Left lung (tissue), 10 donors: Measurements from ENCODE around the gene FOXD1. TPM values are rescaled to one million over a fixed set of nuclear protein-coding genes. Genes with fewer than 3 reads are reported as not detected.
"Not testable (repeated sequence)": the region's sequence is repeated elsewhere in the genome, so short reads cannot be mapped to it uniquely, and the experiment has no call there.

Experiments used
- ATAC-seq: fragments of 200-7000 bp; cut with Tn5 transposase; one replicate; pipeline ENCODE4 v1.9.1; 2020; ENCODE audit warnings: moderate library complexity
- DNase-seq, 4 donors: peaks; one replicate each; pipeline ENCODE4 v3.0.0-alpha.2; 2013 to 2020
- H3K27ac ChIP-seq, 2 donors: fragments of 200-600 bp; sonication (generic) in 1 of 2; one replicate each; pipeline versions ENCODE4 v1.5.0 to v1.8.0; 2020 to 2021
- H3K27me3 ChIP-seq, 2 donors: fragments of 200-600 bp; sonication (generic) in 1 of 2; one replicate each; pipeline versions ENCODE4 v1.5.0 to v1.8.0; 2020 to 2021
- H3K36me3 ChIP-seq, 2 donors: fragments of 200-600 bp; sonication (generic) in 1 of 2; one replicate each; pipeline versions ENCODE4 v1.5.0 to v1.8.0; 2020 to 2021
- H3K4me1 ChIP-seq, 2 donors: fragments of 200-600 bp; one replicate each; pipeline ENCODE4 v1.8.0; 2021
- H3K4me3 ChIP-seq, 2 donors: fragments of 200-600 bp; sonication (generic) in 1 of 2; one replicate each; pipeline versions ENCODE4 v1.5.0 to v1.8.0; 2020 to 2021; ENCODE audit warnings: mild to moderate bottlenecking in 1 of 2
- H3K9me3 ChIP-seq, 2 donors: fragments of 200-600 bp; sonication (generic) in 1 of 2; one replicate each; pipeline versions ENCODE4 v1.5.0 to v1.8.0; 2020 to 2021
- CTCF ChIP-seq, 2 donors: fragments of 200-600 bp; sonication (generic) in 1 of 2; IDR thresholded peaks; one replicate each; pipeline versions ENCODE4 v1.5.0 to v1.8.0; 2021; ENCODE audit warnings: antibody characterized with exemption in 2 of 2
- intact Hi-C, 2 donors: fragments of 100-400 bp; cut with DNase I; formaldehyde crosslinking; loops; one replicate each; pipeline versions ENCODE4 v1.11.2 to v1.14.2; 2022
- polyA plus RNA-seq, 6 donors: library from polyadenylated mRNA; unstranded; fragments of 120-200 nt; gene quantifications; one replicate each; pipeline ENCODE4 v1.2.1, GENCODE V29; 2013; ENCODE audit not compliant: insufficient read length in 6 of 6
- total RNA-seq, 2 donors: library from RNA; stranded (reverse); fragmentation: NEBNext Ultra II Directional; extraction: Animal tissue kit (Norgen Biotek cat#: 25700); gene quantifications; one replicate each; pipeline ENCODE4 v1.2.1, GENCODE V29; 2021
- donor health status: DM: no; HTN: yes; CAD: no.
- donor health status: DM: no; HTN: no; CAD: no.

The FOXD1 gene
- total and polyA plus RNA-seq, 8 donors, result 0.09 to 0.29 (median 0.10) TPM; not detected in 4

- ATAC-seq (peak; percentile 61), DNase-seq (peak in 2 of 4 donors; percentile 66 to 84)
- peaks cover 0 to 23% of the 10 kb centered on the region in 2 donors for H3K27me3 ChIP-seq
- no peak overlapping the region for H3K4me3 ChIP-seq
- H3K27ac ChIP-seq, result no peak overlapping the region
- no peaks in the 10 kb centered on the region for H3K36me3 ChIP-seq
- intact Hi-C loops, result no loop called here
- TF ChIP-seq CTCF (IDR thresholded peaks at IDR 0.05), result no peak
- H3K9me3 ChIP-seq, result no peaks in the 10 kb centered on the region
- no peaks in the 10 kb centered on the region for H3K4me1 ChIP-seq
Observed at GRCh38 chr5:73464016-73464745, 15.6 kb upstream of the FOXD1 start.

- H3K36me3 ChIP-seq, result no peaks in the 10 kb centered on the region
- H3K4me1 ChIP-seq, result no peaks in the 10 kb centered on the region
- H3K9me3 ChIP-seq, result no peaks in the 10 kb centered on the region
- no peak for TF ChIP-seq CTCF (IDR thresholded peaks at IDR 0.05)
- intact Hi-C loops, result no loop called here
- ATAC-seq (no peak), DNase-seq (no peak)
- H3K27ac ChIP-seq, result no peak overlapping the region
- no peak overlapping the region for H3K4me3 ChIP-seq
- H3K27me3 ChIP-seq, result peaks cover 16 to 59% of the 10 kb centered on the region in 2 donors
Observed at GRCh38 chr5:73460133-73460532, 11.6 kb upstream of the FOXD1 start.

DNA sequence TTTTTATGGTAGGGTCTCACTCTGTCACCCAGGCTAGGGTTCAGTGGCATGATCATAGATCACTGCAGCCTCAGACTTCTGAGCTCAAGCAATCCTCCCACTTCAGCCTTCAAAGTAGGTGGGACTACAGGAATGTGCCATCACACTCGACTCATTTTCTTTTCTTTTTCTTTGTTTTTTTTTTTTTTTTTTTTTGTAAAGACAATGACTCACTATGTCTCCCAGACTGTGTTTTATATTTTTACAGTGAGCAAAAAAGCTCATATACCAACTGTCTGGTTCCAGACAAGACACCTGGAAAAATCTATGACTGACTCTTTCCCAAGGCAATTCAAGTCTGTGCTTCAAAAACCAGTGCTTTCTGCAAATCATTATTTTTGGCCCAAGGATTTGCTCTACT, 10.8 kb upstream of the FOXD1 start:
- Histone ChIP-seq H3K36me3 (no peaks in the 10 kb centered on the region), H3K27ac (no peak overlapping the region), H3K4me3 (no peak overlapping the region), H3K9me3 (no peaks in the 10 kb centered on the region), H3K27me3 (peaks cover 22 to 67% of the 10 kb centered on the region in 2 donors), H3K4me1 (no peaks in the 10 kb centered on the region)
- TF ChIP-seq CTCF (IDR thresholded peaks at IDR 0.05), result no peak
- ATAC-seq (no peak), DNase-seq (no peak)
- intact Hi-C loops, result no loop called here

GRCh38 chr5:73456462-73456861, 7.9 kb upstream of the FOXD1 start:
- H3K9me3 ChIP-seq, intact Hi-C loops, H3K27ac ChIP-seq, H3K36me3 ChIP-seq, ATAC-seq, H3K4me1 ChIP-seq, H3K4me3 ChIP-seq, DNase-seq: not testable (repeated sequence)
- peaks cover 51 to 96% of the 10 kb centered on the region in 2 donors for H3K27me3 ChIP-seq

DNA sequence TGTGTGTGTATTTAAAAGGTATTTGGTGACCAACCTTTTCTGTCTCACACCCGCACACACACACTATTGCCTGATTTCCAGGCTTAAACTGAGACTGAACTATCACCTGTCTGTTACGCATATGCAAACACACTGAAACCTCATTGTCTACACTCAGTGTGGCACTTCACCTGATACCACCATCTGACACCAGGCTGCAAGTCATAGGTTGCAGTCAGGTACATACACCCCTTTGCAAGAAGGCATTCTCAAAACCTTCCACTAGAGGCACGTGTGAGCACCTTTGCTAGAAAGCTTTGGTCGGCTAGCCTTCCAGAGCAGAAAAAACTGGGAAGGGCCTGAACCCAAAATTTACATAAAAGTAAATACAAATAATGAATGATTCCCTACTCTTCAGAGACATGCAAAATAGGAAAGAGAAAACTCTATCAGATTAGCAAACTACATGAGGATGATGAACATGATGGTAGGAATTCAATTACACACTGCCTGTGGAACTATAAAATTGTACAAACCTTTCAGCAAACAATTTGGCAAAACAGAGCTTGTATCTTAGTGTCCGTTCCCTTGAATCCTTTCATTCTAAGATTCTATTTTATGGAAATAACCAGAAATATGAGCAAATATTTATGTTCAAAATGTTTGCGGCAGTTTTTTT, 5.9 kb upstream of the FOXD1 start:
- DNase-seq (peak in 1 of 4 donors; percentile 43), ATAC-seq (peak; percentile 80)
- Histone ChIP-seq H3K4me3 (no peak overlapping the region), H3K9me3 (no peaks in the 10 kb centered on the region), H3K36me3 (no peaks in the 10 kb centered on the region), H3K4me1 (peaks cover 4 to 10% of the 10 kb centered on the region in 2 donors), H3K27ac (no peak overlapping the region), H3K27me3 (peaks cover 70 to 99% of the 10 kb centered on the region in 2 donors)
- intact Hi-C loops, result no loop called here
- peak; percentile 60 to 69 for TF ChIP-seq CTCF (IDR thresholded peaks at IDR 0.05)
